ENCODE data around the gene EP400.
A peak's percentile ranks its signal among the peaks of the same experiment; 100 is the strongest.

The EP400 gene

GRCh38 chr12:131949431-131950181 lies at the start of gene EP400:
EP400 (plus strand) TSS chr12:131949942; CDS start chr12:131960620, 10,678 bp downstream.
- peak; percentile 33 for FAIRE-seq

GRCh38 chr12:131900397-131900796 lies 49.3 kb upstream of the EP400 start:
- no peak for FAIRE-seq
- DNase-seq (ENCODE audit: insufficient read length, low spot score), result no peak

More at GRCh38 chr12:131949431-131950181, at the start of gene EP400:
- DNase-seq (ENCODE audit: insufficient read length, low spot score), result peak; percentile 96

GRCh38 chr12:131901431-131902331 lies 48.1 kb upstream of the EP400 start:
- no peak for FAIRE-seq
- no peak for DNase-seq (ENCODE audit: insufficient read length, low spot score)

GRCh38 chr12:131902332-131903241 lies 47.2 kb upstream of the EP400 start:
- no peak for FAIRE-seq
- DNase-seq (ENCODE audit: insufficient read length, low spot score), result no peak

- DNase-seq (ENCODE audit: insufficient read length, low spot score) (no peak), FAIRE-seq (no peak)
Observed at GRCh38 chr12:131903270-131904255, 46.2 kb upstream of the EP400 start.

- FAIRE-seq (no peak), DNase-seq (ENCODE audit: insufficient read length, low spot score) (no peak)
Observed at GRCh38 chr12:131904346-131904745, 45.4 kb upstream of the EP400 start.

GRCh38 chr12:131905081-131905629 lies 44.6 kb upstream of the EP400 start:
- DNase-seq (ENCODE audit: insufficient read length, low spot score), result no peak
- FAIRE-seq, result no peak

GRCh38 chr12:131905630-131906091 lies 44.1 kb upstream of the EP400 start:
- no peak for FAIRE-seq
- no peak for DNase-seq (ENCODE audit: insufficient read length, low spot score)

- no peak for DNase-seq (ENCODE audit: insufficient read length, low spot score)
- no peak for FAIRE-seq
Observed at GRCh38 chr12:131907379-131908091, 42.2 kb upstream of the EP400 start.

GRCh38 chr12:131908092-131909080 lies 41.4 kb upstream of the EP400 start:
- no peak for FAIRE-seq
- DNase-seq (ENCODE audit: insufficient read length, low spot score), result no peak

GRCh38 chr12:131909081-131909751 lies 40.5 kb upstream of the EP400 start:
- no peak for FAIRE-seq

GRCh38 chr12:131909752-131910219 lies 40.0 kb upstream of the EP400 start:
- no peak for DNase-seq (ENCODE audit: insufficient read length, low spot score)
- no peak for FAIRE-seq

More at GRCh38 chr12:131909081-131909751, 40.5 kb upstream of the EP400 start:
- DNase-seq (ENCODE audit: insufficient read length, low spot score), result no peak

GRCh38 chr12:131910302-131911027 lies 39.3 kb upstream of the EP400 start:
- FAIRE-seq, result no peak
- no peak for DNase-seq (ENCODE audit: insufficient read length, low spot score)

GRCh38 chr12:131911028-131911650 lies 38.6 kb upstream of the EP400 start:
- DNase-seq (ENCODE audit: insufficient read length, low spot score), result no peak
- FAIRE-seq, result no peak

GRCh38 chr12:131911851-131912477 lies 37.8 kb upstream of the EP400 start:
- DNase-seq (ENCODE audit: insufficient read length, low spot score) (no peak), FAIRE-seq (no peak)
